Activated T-cell treated with anti-CD3 and anti-CD28 coated beads, Interleukin-2, amount 50 U/mL, for 4 hours (primary cell): Measurements from ENCODE around the gene SYNRG. TPM values are rescaled to one million over a fixed set of nuclear protein-coding genes. Genes with fewer than 3 reads are reported as not detected.
"Not testable (repeated sequence)": the region's sequence is repeated elsewhere in the genome, so short reads cannot be mapped to it uniquely, and the experiment has no call there.

ENCODE experiments used
- ATAC-seq, 2 donors: fragments of 200-7000 bp; cut with Tn5 transposase; one replicate each; pipeline ENCODE4 v1.10.0; 2021
- DNase-seq: peaks from one replicate; pipeline ENCODE4 v3.0.0-alpha.2; 2020
- H3K27me3 Mint-ChIP-seq: one replicate; pipeline ENCODE4 v1.8.0; 2021; ENCODE audit warnings: low read depth, mixed read lengths
- H3K36me3 Mint-ChIP-seq: one replicate; pipeline ENCODE4 v1.8.0; 2022; ENCODE audit warnings: mixed read lengths; ENCODE audit not compliant: insufficient read depth
- H3K4me1 Mint-ChIP-seq: one replicate; pipeline ENCODE4 v1.8.0; 2021; ENCODE audit warnings: low read depth, mixed read lengths
- H3K4me3 Mint-ChIP-seq: one replicate; pipeline ENCODE4 v1.8.0; 2021; ENCODE audit warnings: mild to moderate bottlenecking, moderate library complexity, mixed read lengths
- H3K9me3 Mint-ChIP-seq: one replicate; pipeline ENCODE4 v1.8.0; 2021; ENCODE audit warnings: mixed read lengths
- total RNA-seq, 3 donors: library from RNA; stranded (reverse); gene quantifications; one replicate each; pipeline ENCODE4 v1.2.1, GENCODE V29; 2021

The SYNRG gene
- total RNA-seq, 3 donors from 2014 or later = 34.9 to 42.5 (median 36.7) TPM

GRCh38 chr17:37614823-37615222 is 5.6 kb upstream of the SYNRG start:
- no peaks in the 10 kb centered on the region for H3K9me3 Mint-ChIP-seq
- no peak overlapping the region for H3K4me3 Mint-ChIP-seq
- H3K36me3 Mint-ChIP-seq = peaks cover 17% of the 10 kb centered on the region
- DNase-seq (no peak), ATAC-seq (no peak)
- peaks cover 3% of the 10 kb centered on the region for H3K4me1 Mint-ChIP-seq
- no peaks in the 10 kb centered on the region for H3K27me3 Mint-ChIP-seq

DNA sequence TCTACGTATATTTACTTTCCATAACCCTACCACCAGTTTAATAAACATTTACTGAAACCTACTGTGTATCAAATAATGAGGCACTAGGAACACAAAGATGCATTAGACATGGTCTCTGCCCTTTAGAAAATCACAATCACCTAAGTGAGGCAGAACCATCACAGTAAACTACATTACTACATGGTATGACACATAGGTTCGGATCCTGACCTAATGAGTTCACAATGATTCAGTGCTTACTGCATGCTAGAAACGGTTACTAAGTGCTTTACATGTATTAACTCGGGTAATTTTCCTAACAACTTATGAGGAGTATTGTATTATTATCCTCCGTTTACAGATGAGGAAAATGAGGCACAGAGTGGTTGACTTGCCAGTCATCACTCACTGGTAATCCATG is 5.2 kb upstream of the SYNRG start:
- Mint-ChIP-seq H3K4me3 (no peak overlapping the region), H3K4me1 (peaks cover 7% of the 10 kb centered on the region), H3K9me3 (no peaks in the 10 kb centered on the region), H3K27me3 (no peaks in the 10 kb centered on the region), H3K36me3 (peaks cover 17% of the 10 kb centered on the region)
- ATAC-seq (no peak), DNase-seq (no peak)

DNA sequence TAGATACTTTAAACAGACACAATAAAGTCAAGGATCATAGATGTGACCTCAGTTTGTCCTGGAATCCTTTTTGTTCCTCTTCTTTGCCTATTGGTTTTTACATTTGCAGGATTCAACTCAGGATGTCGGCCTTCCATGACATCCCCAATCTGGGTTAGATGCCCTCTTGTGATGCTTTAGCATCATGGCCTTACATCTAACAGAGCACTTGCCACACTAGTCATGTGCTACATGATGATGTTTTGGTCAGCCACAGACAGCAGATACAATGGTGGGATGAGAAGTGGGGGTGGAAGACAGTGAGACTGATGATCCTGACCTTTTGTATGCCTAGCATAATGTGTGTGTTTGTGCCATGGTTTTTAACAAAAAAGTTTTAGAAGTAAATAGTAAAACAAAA is 1.8 kb upstream of the SYNRG start:
- H3K27me3 Mint-ChIP-seq = no peaks in the 10 kb centered on the region
- H3K9me3 Mint-ChIP-seq = no peaks in the 10 kb centered on the region
- peaks cover 23% of the 10 kb centered on the region for H3K4me1 Mint-ChIP-seq
- H3K36me3 Mint-ChIP-seq = peaks cover 12% of the 10 kb centered on the region
- DNase-seq (no peak), ATAC-seq (no peak)
- H3K4me3 Mint-ChIP-seq = peak overlapping the region; percentile 21

GRCh38 chr17:37610041-37610420 is 813 bp upstream of the SYNRG start:
- not testable (repeated sequence) for DNase-seq, ATAC-seq, H3K9me3 Mint-ChIP-seq, H3K27me3 Mint-ChIP-seq
- Mint-ChIP-seq H3K4me1 (peaks cover 32% of the 10 kb centered on the region), H3K4me3 (peak overlapping the region; percentile 91), H3K36me3 (peaks cover 15% of the 10 kb centered on the region)

DNA sequence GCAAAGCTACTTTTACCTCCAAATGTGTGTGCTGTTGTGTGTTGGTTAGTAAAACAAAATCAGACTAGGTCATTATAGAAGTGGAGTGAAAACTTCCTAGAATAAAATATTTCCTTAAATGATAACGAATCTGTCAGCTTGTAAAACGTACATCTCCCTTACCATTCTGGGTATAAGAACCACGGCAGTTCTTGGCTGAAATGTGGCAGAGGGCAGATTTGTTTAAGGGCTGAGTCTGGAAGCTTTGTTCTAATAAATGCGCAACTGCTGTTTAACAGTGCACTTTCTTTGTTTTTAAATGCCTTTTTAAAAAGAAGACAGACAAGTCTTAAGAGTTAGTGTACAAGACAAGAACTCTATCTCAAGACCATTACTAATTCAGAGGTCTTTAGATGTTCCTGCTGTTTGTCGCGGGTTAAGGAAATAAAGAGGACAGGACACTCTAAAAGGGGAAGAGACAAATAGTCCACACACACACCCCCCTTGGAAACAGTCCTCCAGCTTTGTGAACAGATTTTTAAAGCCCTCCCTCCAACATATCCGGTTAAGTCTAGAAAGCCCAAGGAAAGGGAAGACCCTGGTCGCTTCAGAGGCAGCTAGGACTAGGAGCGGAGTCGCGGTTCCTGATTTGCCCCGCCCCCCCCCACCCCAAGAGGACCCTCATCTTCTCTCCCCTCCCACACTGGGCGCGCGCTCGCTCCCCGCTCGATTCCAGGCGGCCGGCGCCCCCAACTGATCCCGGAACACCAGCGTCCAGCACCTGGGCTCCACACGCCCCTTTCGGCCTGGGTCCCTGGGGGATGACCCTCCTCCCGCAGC is 658 bp downstream of the SYNRG start:
- Mint-ChIP-seq H3K27me3 (no peaks in the 10 kb centered on the region), H3K4me3 (peak overlapping the region; percentile 91), H3K36me3 (peaks cover 13% of the 10 kb centered on the region), H3K9me3 (no peaks in the 10 kb centered on the region), H3K4me1 (peaks cover 46% of the 10 kb centered on the region)
- DNase-seq = no peak
- ATAC-seq = peak; percentile 17 to 19

- no peak for ATAC-seq
- peaks cover 8% of the 10 kb centered on the region for H3K36me3 Mint-ChIP-seq
- H3K27me3 Mint-ChIP-seq = no peaks in the 10 kb centered on the region
- DNase-seq = no peak
- H3K4me3 Mint-ChIP-seq = peak overlapping the region; percentile 91
- peaks cover 52% of the 10 kb centered on the region for H3K4me1 Mint-ChIP-seq
- H3K9me3 Mint-ChIP-seq = no peaks in the 10 kb centered on the region
Observed at GRCh38 chr17:37607637-37608331, 1.4 kb downstream of the SYNRG start.

GRCh38 chr17:37605813-37606505 is 3.3 kb downstream of the SYNRG start:
- Mint-ChIP-seq H3K36me3 (peaks cover 12% of the 10 kb centered on the region), H3K27me3 (no peaks in the 10 kb centered on the region), H3K4me1 (peaks cover 58% of the 10 kb centered on the region), H3K4me3 (peak overlapping the region; percentile 91), H3K9me3 (no peaks in the 10 kb centered on the region)
- ATAC-seq (peak in 1 of 2 donors; percentile 23), DNase-seq (peak; percentile 13)

DNA sequence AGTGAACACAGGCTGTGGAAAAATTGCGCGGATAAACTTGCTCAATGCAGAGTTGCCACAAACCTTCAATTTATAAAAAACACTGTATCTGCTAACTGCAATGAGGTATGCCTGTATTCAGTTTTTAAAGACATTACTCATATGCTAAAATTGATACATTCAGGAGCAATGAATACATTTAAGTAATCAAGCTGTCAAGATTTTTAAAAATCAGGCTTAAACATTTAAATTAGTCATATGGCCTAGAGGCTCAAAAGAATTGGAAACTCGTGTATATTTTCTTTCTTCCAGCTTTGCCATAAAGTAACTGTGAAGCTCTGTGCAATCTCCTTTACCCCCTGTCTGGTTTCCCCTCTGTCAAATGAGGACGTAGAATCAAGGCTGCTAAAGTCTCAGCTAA is 4.1 kb downstream of the SYNRG start:
- Mint-ChIP-seq H3K9me3 (no peaks in the 10 kb centered on the region), H3K27me3 (no peaks in the 10 kb centered on the region), H3K36me3 (peaks cover 15% of the 10 kb centered on the region), H3K4me3 (peak overlapping the region; percentile 91), H3K4me1 (peaks cover 63% of the 10 kb centered on the region)
- DNase-seq (no peak), ATAC-seq (no peak)

DNA sequence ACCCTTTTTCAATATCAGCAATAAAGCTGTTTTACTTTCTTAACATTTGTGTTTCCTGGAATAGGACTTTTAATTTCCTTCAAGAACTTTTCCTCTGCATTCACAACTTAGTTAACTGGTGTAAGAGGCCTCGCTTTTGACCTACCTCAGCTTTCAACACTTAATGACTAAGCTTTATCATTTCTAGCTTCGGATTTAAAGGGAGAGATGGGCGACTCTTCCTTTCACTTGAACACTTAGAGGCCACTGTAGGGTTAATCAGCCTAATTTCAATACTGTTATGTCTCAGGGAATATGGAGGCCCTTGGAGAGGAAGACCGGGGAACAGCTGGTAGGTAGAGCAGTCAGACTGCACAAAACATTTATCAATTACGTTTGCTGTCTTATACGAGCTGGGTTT is 4.7 kb downstream of the SYNRG start:
- DNase-seq (no peak), ATAC-seq (no peak)
- Mint-ChIP-seq H3K36me3 (peaks cover 15% of the 10 kb centered on the region), H3K27me3 (no peaks in the 10 kb centered on the region), H3K4me1 (peaks cover 58% of the 10 kb centered on the region), H3K9me3 (no peaks in the 10 kb centered on the region), H3K4me3 (peak overlapping the region; percentile 53)

DNA sequence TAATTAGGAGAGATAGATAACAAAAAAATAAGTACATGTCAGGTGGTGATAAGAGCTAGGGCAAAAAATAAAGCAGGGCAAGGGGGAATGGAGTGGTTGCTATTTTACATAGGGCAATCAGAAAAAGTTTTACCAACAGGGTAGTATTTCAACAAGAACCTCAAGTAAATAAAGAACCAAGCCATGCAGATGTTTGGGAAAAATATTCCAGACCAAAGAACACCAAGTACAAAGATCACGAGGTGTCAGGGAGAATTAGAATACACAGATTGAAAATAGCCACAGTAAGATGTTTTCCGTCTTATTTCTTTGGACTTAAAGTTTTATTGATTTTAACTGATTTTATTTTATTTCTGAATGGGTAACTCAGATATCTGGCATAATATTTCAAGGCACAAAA is 11.1 kb downstream of the SYNRG start:
- Mint-ChIP-seq H3K27me3 (no peaks in the 10 kb centered on the region), H3K4me1 (peaks cover 40% of the 10 kb centered on the region), H3K36me3 (peaks cover 39% of the 10 kb centered on the region), H3K4me3 (no peak overlapping the region), H3K9me3 (no peaks in the 10 kb centered on the region)
- no peak for DNase-seq
- ATAC-seq = no peak

- Mint-ChIP-seq H3K27me3 (no peaks in the 10 kb centered on the region), H3K4me1 (peaks cover 51% of the 10 kb centered on the region), H3K4me3 (no peak overlapping the region), H3K9me3 (no peaks in the 10 kb centered on the region), H3K36me3 (peaks cover 38% of the 10 kb centered on the region)
- ATAC-seq (no peak), DNase-seq (no peak)
Observed at GRCh38 chr17:37592291-37592690, 16.9 kb downstream of the SYNRG start.

DNA sequence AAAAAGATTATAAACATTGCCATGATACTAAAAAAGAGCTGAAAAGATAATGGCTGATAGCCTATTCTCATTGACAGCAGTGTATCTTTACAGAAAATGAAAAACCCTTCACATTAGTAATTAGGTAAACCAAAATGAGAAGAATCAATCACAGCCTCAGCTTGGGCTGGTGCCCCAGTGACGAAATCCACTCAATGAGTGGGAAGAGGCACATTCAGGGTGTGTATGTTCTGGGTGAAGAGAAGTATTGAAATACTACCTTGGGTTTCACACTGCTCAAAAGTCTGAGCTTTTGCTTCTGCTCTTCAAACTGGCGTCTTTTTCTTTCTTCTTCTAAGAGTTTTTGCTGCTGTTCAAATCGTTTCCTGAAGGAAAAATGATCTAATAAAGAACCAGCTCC is 24.2 kb downstream of the SYNRG start:
- H3K9me3 Mint-ChIP-seq = no peaks in the 10 kb centered on the region
- H3K27me3 Mint-ChIP-seq = no peaks in the 10 kb centered on the region
- no peak for ATAC-seq
- peaks cover 15% of the 10 kb centered on the region for H3K4me1 Mint-ChIP-seq
- no peak overlapping the region for H3K4me3 Mint-ChIP-seq
- peaks cover 27% of the 10 kb centered on the region for H3K36me3 Mint-ChIP-seq
- no peak for DNase-seq

DNA sequence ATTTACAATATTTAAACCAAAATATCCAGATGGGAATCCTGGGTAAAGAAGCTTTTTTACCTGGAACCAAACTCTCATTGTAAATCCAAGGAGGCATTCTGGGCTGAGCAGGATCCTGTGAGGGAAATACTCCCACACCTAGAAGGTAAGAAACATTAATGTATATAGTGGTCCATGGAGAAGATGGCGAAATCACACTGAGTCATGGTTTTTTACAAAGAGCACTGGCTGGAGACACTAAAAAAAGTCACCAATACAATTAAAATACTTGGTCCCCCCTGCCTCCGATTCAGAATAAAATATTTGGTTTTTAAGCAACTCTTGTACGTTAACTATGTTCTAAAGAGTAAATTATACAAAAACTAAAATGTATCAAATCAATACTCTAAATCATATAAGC is 32.9 kb downstream of the SYNRG start:
- H3K4me3 Mint-ChIP-seq = no peak overlapping the region
- H3K36me3 Mint-ChIP-seq = peaks cover 40% of the 10 kb centered on the region
- peaks cover 8% of the 10 kb centered on the region for H3K9me3 Mint-ChIP-seq
- ATAC-seq (no peak), DNase-seq (no peak)
- no peaks in the 10 kb centered on the region for H3K27me3 Mint-ChIP-seq
- peaks cover 3% of the 10 kb centered on the region for H3K4me1 Mint-ChIP-seq

DNA sequence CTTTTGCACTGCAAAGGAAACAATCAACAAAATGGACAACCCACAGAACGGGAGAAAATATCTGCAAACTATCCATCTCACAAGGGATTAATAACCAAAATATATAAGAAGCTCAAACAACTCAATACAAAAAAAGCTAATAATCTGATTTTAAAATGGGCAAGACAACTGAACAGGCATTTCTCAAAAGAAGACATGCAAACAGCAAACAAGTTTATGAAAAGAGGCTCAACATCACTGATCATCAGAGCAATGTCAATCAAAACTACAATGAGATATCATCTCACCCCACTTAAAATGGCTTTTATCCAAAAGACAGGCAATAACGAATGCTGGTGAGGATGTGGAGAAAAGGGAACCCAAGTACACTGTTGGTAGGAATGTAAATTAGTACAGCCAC is 34.8 kb downstream of the SYNRG start:
- no peak for ATAC-seq
- no peaks in the 10 kb centered on the region for H3K27me3 Mint-ChIP-seq

More for the DNA sequence above, 34.8 kb downstream of the SYNRG start:
- H3K4me1 Mint-ChIP-seq = peaks cover 3% of the 10 kb centered on the region
- DNase-seq = no peak
- no peak overlapping the region for H3K4me3 Mint-ChIP-seq
- peaks cover 44% of the 10 kb centered on the region for H3K36me3 Mint-ChIP-seq
- peaks cover 8% of the 10 kb centered on the region for H3K9me3 Mint-ChIP-seq
